Upper lobe of left lung (tissue), 6 donors: ENCODE data around the gene INSRR. TPM values are rescaled to one million over a fixed set of nuclear protein-coding genes. Genes with fewer than 3 reads are reported as not detected.

Source experiments
- ATAC-seq, 2 donors: fragments of 200-7000 bp; cut with Tn5 transposase; one replicate each; pipeline ENCODE4 v1.9.1; 2022; ENCODE audit warnings: mild to moderate bottlenecking in 2 of 2, moderate library complexity in 2 of 2; ENCODE audit not compliant: low FRiP score in 2 of 2
- DNase-seq, 2 donors: peaks; one replicate each; pipeline ENCODE4 v3.0.0-alpha.2; 2019 to 2020
- H3K27ac ChIP-seq, 4 donors: fragments of 200-600 bp; sonication (generic); one replicate each; pipeline ENCODE4 v1.5.1; 2016 to 2019
- H3K27me3 ChIP-seq, 4 donors: fragments of 200-600 bp; sonication (generic); one replicate each; pipeline ENCODE4 v1.5.1; 2017 to 2019
- H3K36me3 ChIP-seq, 4 donors: fragments of 200-600 bp; sonication (generic); one replicate each; pipeline ENCODE4 v1.5.1; 2016 to 2019
- H3K4me1 ChIP-seq, 4 donors: fragments of 200-600 bp; sonication (generic); one replicate each; pipeline ENCODE4 v1.5.1; 2018 to 2019
- H3K4me3 ChIP-seq, 4 donors: fragments of 200-600 bp; sonication (generic); one replicate each; pipeline ENCODE4 v1.5.1; 2017 to 2019; ENCODE audit warnings: mild to moderate bottlenecking in 2 of 4, moderate library complexity in 1 of 4
- H3K9me3 ChIP-seq, 4 donors: fragments of 200-600 bp; sonication (generic); one replicate each; pipeline ENCODE4 v1.5.1; 2018 to 2019
- CTCF ChIP-seq, 6 experiments: fragments of 450-650 bp in 4 of 6; fragments of 200-600 bp in 2 of 6; sonication (generic) in 2 of 6; IDR thresholded peaks; one replicate each; pipeline ENCODE4 v1.5.1; 2016 to 2019; ENCODE audit warnings: antibody characterized with exemption in 6 of 6
- EP300 ChIP-seq, 4 donors: sonication (generic); formaldehyde crosslinking; IDR thresholded peaks; one replicate each; pipeline ENCODE4 v1.5.1; 2017; ENCODE audit warnings: antibody characterized with exemption in 4 of 4, control low read depth in 2 of 4
- POLR2A ChIP-seq, 4 donors: fragments of 450-650 bp; IDR thresholded peaks; one replicate each; pipeline ENCODE4 v1.5.1; 2016 to 2017; ENCODE audit warnings: antibody characterized with exemption in 4 of 4, mild to moderate bottlenecking in 2 of 4
- POLR2AphosphoS5 ChIP-seq, 2 donors: sonication (generic); formaldehyde crosslinking; IDR thresholded peaks; one replicate each; pipeline ENCODE4 v1.5.1; 2017; ENCODE audit warnings: antibody characterized with exemption in 2 of 2
- WGBS, 2 donors: methylation state at CpG; one replicate each; pipeline ENCODE4 v1.1.5; 2017 to 2018; 5-methylcytosine and 5-hydroxymethylcytosine counted together
- total RNA-seq, 6 donors: library from RNA; depleted of rRNA in 4 of 6; stranded (reverse); fragments of >200 nt in 4 of 6; gene quantifications; one replicate each; pipeline versions ENCODE4 v1.1.0 to v1.2.1, GENCODE V29; 2016 to 2021
- donor health status: DM: no; HTN: no; CAD: no; lungs with moderate emphysema.
- donor health status: DM: no; HTN: yes; CAD: no; lungs with severe emphysema.

The INSRR gene
- total RNA-seq, 6 donors from 2014 or later = 0.03 to 0.22 TPM; not detected in 4

GRCh38 chr1:156797212-156797871 is 61.6 kb downstream of the INSRR start:
- peak in 1 of 2 donors; percentile 70 for ATAC-seq
- Histone ChIP-seq H3K9me3 (no peaks in the 10 kb centered on the region), H3K4me1 (no peaks in the 10 kb centered on the region), H3K36me3 (peaks cover 37 to 98% (median 89%) of the 10 kb centered on the region in 4 donors), H3K4me3 (no peak overlapping the region), H3K27ac (no peak overlapping the region), H3K27me3 (no peaks in the 10 kb centered on the region)
- TF ChIP-seq POLR2A (IDR thresholded peaks at IDR 0.05) (no peak), CTCF (IDR thresholded peaks at IDR 0.05) (peak; percentile 28 to 62 (median 60))
- DNase-seq = no peak
- 57 to 60% methylated on average over 4 of the region's 4 CpGs for WGBS, 2 donors

- peaks cover 42 to 100% (median 92%) of the 10 kb centered on the region in 4 donors for H3K36me3 ChIP-seq
- no peaks in the 10 kb centered on the region for H3K27me3 ChIP-seq
- no peaks in the 10 kb centered on the region for H3K4me1 ChIP-seq
- 87 to 94% methylated on average over 8 of the region's 8 CpGs for WGBS, 2 donors
- peak in 1 of 2 donors; percentile 64 for ATAC-seq
- TF ChIP-seq POLR2A (IDR thresholded peaks at IDR 0.05) (no peak), EP300 (IDR thresholded peaks at IDR 0.05) (no peak), POLR2AphosphoS5 (IDR thresholded peaks at IDR 0.05) (no peak), CTCF (IDR thresholded peaks at IDR 0.05) (no peak)
- DNase-seq = no peak
- no peak overlapping the region for H3K4me3 ChIP-seq
- H3K9me3 ChIP-seq = no peaks in the 10 kb centered on the region
- H3K27ac ChIP-seq = no peak overlapping the region
Measured at GRCh38 chr1:156796340-156797097, 62.4 kb downstream of the INSRR start.

DNA sequence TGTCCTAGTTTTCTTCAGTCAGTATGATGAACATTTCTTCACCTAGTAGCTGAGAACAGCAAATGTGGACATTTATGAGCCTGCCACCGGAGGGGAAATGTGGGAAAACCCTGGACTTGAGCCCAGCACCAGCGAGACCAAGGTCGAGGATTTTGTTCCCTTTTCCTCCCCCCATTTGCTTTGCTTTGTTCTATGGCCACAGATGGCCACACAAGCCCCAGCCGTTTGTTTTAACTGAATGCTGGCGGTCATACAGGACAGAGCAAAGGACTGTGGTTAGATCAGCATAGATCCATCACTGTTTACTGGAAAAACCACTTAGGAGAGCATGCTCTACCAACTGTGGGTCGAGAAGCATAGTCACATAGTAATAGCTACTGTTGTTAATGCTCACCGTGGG is 63.1 kb downstream of the INSRR start:
- Histone ChIP-seq H3K27me3 (no peaks in the 10 kb centered on the region), H3K36me3 (peaks cover 47 to 100% (median 91%) of the 10 kb centered on the region in 4 donors), H3K4me3 (no peak overlapping the region), H3K27ac (no peak overlapping the region), H3K4me1 (no peaks in the 10 kb centered on the region), H3K9me3 (no peaks in the 10 kb centered on the region)
- ATAC-seq (peak in 1 of 2 donors; percentile 24), DNase-seq (no peak)
- no peak for TF ChIP-seq CTCF (IDR thresholded peaks at IDR 0.05)
- no peak for TF ChIP-seq POLR2AphosphoS5 (IDR thresholded peaks at IDR 0.05)
- TF ChIP-seq EP300 (IDR thresholded peaks at IDR 0.05) = no peak
- TF ChIP-seq POLR2A (IDR thresholded peaks at IDR 0.05) = no peak
- WGBS, 2 donors = 61 to 68% methylated on average over 7 of the region's 7 CpGs

DNA sequence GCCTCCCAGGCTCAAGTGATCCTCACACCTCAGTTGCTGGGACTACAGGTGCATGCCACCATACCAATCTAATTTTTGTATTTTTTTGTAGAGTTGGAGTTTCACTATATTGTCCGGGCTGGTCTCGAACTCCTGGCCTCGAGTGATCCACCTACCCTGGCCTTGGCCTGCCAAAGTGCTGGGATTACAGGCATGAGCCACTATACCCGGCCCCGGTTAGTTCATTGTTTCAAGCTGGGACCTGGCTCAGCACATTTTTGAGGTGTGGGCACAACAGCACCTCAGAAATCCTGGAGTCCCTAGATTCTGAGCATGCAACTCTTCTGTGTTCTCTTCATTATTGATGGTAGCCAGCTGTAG is 63.6 kb downstream of the INSRR start:
- no peak for TF ChIP-seq POLR2AphosphoS5 (IDR thresholded peaks at IDR 0.05)
- no peak for TF ChIP-seq CTCF (IDR thresholded peaks at IDR 0.05)
- no peak for TF ChIP-seq POLR2A (IDR thresholded peaks at IDR 0.05)
- TF ChIP-seq EP300 (IDR thresholded peaks at IDR 0.05) = no peak
- Histone ChIP-seq H3K9me3 (no peaks in the 10 kb centered on the region), H3K36me3 (peaks cover 47 to 99% (median 87%) of the 10 kb centered on the region in 4 donors), H3K27me3 (no peaks in the 10 kb centered on the region), H3K4me1 (no peaks in the 10 kb centered on the region), H3K4me3 (no peak overlapping the region), H3K27ac (no peak overlapping the region)
- DNase-seq (no peak), ATAC-seq (no peak)
- 92 to 93% methylated on average over 5 of the region's 5 CpGs for WGBS, 2 donors
